Measurements from ENCODE around the gene FLAD1. TPM values are rescaled to one million over a fixed set of nuclear protein-coding genes. Genes with fewer than 3 reads are reported as not detected.

The FLAD1 gene
- total RNA-seq, 1 donor from 2014 or later: 51.5 TPM

GRCh38 chr1:155010211-155010918 is 27.2 kb downstream of the FLAD1 start:
- peaks cover 9% of the 10 kb centered on the region for H3K36me3 Mint-ChIP-seq (ENCODE audit: low read depth, unreplicated experiment)
- no peak for TF ChIP-seq EZH2 (IDR thresholded peaks at IDR 0.05; ENCODE audit: insufficient read depth, low read length)
- TF ChIP-seq, protein P1, sequence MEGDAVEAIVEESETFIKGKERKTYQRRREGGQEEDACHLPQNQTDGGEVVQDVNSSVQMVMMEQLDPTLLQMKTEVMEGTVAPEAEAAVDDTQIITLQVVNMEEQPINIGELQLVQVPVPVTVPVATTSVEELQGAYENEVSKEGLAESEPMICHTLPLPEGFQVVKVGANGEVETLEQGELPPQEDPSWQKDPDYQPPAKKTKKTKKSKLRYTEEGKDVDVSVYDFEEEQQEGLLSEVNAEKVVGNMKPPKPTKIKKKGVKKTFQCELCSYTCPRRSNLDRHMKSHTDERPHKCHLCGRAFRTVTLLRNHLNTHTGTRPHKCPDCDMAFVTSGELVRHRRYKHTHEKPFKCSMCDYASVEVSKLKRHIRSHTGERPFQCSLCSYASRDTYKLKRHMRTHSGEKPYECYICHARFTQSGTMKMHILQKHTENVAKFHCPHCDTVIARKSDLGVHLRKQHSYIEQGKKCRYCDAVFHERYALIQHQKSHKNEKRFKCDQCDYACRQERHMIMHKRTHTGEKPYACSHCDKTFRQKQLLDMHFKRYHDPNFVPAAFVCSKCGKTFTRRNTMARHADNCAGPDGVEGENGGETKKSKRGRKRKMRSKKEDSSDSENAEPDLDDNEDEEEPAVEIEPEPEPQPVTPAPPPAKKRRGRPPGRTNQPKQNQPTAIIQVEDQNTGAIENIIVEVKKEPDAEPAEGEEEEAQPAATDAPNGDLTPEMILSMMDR (IDR thresholded peaks at IDR 0.05; ENCODE audit: insufficient read depth, low read depth, low read length): no peak
- no peak overlapping the region for H3K27ac ChIP-seq (ENCODE audit: low read depth, low read length)

GRCh38 chr1:155011004-155011416 is 27.9 kb downstream of the FLAD1 start:
- Mint-ChIP-seq H3K4me3 (ENCODE audit: unreplicated experiment) (no peak overlapping the region), H3K9me3 (ENCODE audit: unreplicated experiment) (no peaks in the 10 kb centered on the region), H3K36me3 (ENCODE audit: low read depth, unreplicated experiment) (peaks cover 9% of the 10 kb centered on the region), H3K27me3 (ENCODE audit: low read depth, unreplicated experiment) (no peaks in the 10 kb centered on the region), H3K4me1 (ENCODE audit: low read depth, unreplicated experiment) (peaks cover 7% of the 10 kb centered on the region), H3K27ac (ENCODE audit: unreplicated experiment) (no peak overlapping the region)
- Histone ChIP-seq H4K20me1 (ENCODE audit: insufficient read depth, low read length) (peaks cover 65% of the 10 kb centered on the region), H3K79me2 (ENCODE audit: insufficient read depth, low read length) (peaks cover 30% of the 10 kb centered on the region), H3K4me3 (ENCODE audit: insufficient read depth, low read depth, low read length) (no peak overlapping the region), H3K27me3 (ENCODE audit: insufficient read depth, low read length) (no peaks in the 10 kb centered on the region), H3K9me3 (ENCODE audit: insufficient read depth, low read depth, low read length) (no peaks in the 10 kb centered on the region), H3K4me1 (ENCODE audit: insufficient read depth, low read length) (no peaks in the 10 kb centered on the region), H3K36me3 (ENCODE audit: insufficient read depth, low read length) (no peaks in the 10 kb centered on the region), H3K4me2 (ENCODE audit: low read length) (no peak overlapping the region), H3K27ac (ENCODE audit: low read depth, low read length) (no peak overlapping the region), H2AFZ (ENCODE audit: low read depth, low read length) (no peak overlapping the region), H3K9ac (ENCODE audit: low read length) (no peak overlapping the region)
- DNase-seq (ENCODE audit: low read depth): no peak
- no peak for FAIRE-seq
- TF ChIP-seq EZH2 (IDR thresholded peaks at IDR 0.05; ENCODE audit: insufficient read depth, low read length): no peak
- TF ChIP-seq, protein P1 (IDR thresholded peaks at IDR 0.05; ENCODE audit: insufficient read depth, low read depth, low read length): no peak

More at GRCh38 chr1:155010211-155010918, 27.2 kb downstream of the FLAD1 start:
- Histone ChIP-seq H3K9ac (ENCODE audit: low read length) (no peak overlapping the region), H3K9me3 (ENCODE audit: insufficient read depth, low read depth, low read length) (no peaks in the 10 kb centered on the region), H3K4me2 (ENCODE audit: low read length) (no peak overlapping the region), H4K20me1 (ENCODE audit: insufficient read depth, low read length) (peaks cover 68% of the 10 kb centered on the region), H3K4me3 (ENCODE audit: insufficient read depth, low read depth, low read length) (no peak overlapping the region), H3K36me3 (ENCODE audit: insufficient read depth, low read length) (no peaks in the 10 kb centered on the region), H2AFZ (ENCODE audit: low read depth, low read length) (no peak overlapping the region), H3K27me3 (ENCODE audit: insufficient read depth, low read length) (no peaks in the 10 kb centered on the region), H3K4me1 (ENCODE audit: insufficient read depth, low read length) (peaks cover 2% of the 10 kb centered on the region), H3K79me2 (ENCODE audit: insufficient read depth, low read length) (peaks cover 33% of the 10 kb centered on the region)
- Mint-ChIP-seq H3K27ac (ENCODE audit: unreplicated experiment) (no peak overlapping the region), H3K4me1 (ENCODE audit: low read depth, unreplicated experiment) (peaks cover 7% of the 10 kb centered on the region), H3K27me3 (ENCODE audit: low read depth, unreplicated experiment) (no peaks in the 10 kb centered on the region), H3K4me3 (ENCODE audit: unreplicated experiment) (no peak overlapping the region), H3K9me3 (ENCODE audit: unreplicated experiment) (no peaks in the 10 kb centered on the region)
- DNase-seq (ENCODE audit: low read depth): no peak
- no peak for FAIRE-seq

DNA sequence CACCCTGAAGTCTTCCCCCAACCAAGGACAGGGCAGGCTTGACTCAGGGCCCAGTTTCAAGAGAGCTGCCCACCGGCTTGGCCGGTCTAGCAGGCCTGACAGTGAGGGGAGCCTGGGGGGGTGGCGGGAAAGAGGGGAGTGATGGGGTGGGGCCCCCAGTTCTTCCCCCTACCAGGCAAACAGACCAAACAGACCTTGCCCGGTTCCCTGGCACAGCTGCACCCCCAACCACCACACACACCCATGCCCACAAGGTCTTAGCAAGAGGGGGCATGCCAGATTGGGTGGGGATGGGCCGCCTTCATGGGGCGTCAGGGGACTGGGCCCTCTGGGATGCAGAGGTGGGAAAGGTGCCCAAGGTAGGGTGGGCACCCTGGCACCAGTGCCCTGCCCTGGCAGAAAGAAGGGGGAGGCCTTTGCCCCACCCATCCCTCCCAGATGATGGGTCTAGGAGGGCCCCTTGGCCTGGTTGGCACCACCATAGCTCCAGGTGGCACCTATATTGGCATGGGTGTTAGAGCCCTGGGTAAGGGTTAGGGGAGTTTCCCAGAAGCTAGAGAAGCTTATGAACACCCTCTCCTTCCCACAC is 28.4 kb downstream of the FLAD1 start:
- Histone ChIP-seq H3K27ac (ENCODE audit: low read depth, low read length) (no peak overlapping the region), H3K36me3 (ENCODE audit: insufficient read depth, low read length) (no peaks in the 10 kb centered on the region), H3K9me3 (ENCODE audit: insufficient read depth, low read depth, low read length) (no peaks in the 10 kb centered on the region), H3K4me1 (ENCODE audit: insufficient read depth, low read length) (no peaks in the 10 kb centered on the region), H3K4me3 (ENCODE audit: insufficient read depth, low read depth, low read length) (no peak overlapping the region), H3K27me3 (ENCODE audit: insufficient read depth, low read length) (no peaks in the 10 kb centered on the region), H3K79me2 (ENCODE audit: insufficient read depth, low read length) (peaks cover 25% of the 10 kb centered on the region), H2AFZ (ENCODE audit: low read depth, low read length) (no peak overlapping the region), H4K20me1 (ENCODE audit: insufficient read depth, low read length) (peaks cover 59% of the 10 kb centered on the region), H3K9ac (ENCODE audit: low read length) (no peak overlapping the region), H3K4me2 (ENCODE audit: low read length) (no peak overlapping the region)
- Mint-ChIP-seq H3K36me3 (ENCODE audit: low read depth, unreplicated experiment) (peaks cover 9% of the 10 kb centered on the region), H3K9me3 (ENCODE audit: unreplicated experiment) (no peaks in the 10 kb centered on the region), H3K27me3 (ENCODE audit: low read depth, unreplicated experiment) (no peaks in the 10 kb centered on the region), H3K4me1 (ENCODE audit: low read depth, unreplicated experiment) (peaks cover 7% of the 10 kb centered on the region), H3K27ac (ENCODE audit: unreplicated experiment) (no peak overlapping the region), H3K4me3 (ENCODE audit: unreplicated experiment) (no peak overlapping the region)
- FAIRE-seq (no peak), DNase-seq (ENCODE audit: low read depth) (no peak)
- no peak for TF ChIP-seq EZH2 (IDR thresholded peaks at IDR 0.05; ENCODE audit: insufficient read depth, low read length)
- TF ChIP-seq, protein P1 (IDR thresholded peaks at IDR 0.05; ENCODE audit: insufficient read depth, low read depth, low read length): no peak
